ENCODE data around the gene RNF144A.

DNA sequence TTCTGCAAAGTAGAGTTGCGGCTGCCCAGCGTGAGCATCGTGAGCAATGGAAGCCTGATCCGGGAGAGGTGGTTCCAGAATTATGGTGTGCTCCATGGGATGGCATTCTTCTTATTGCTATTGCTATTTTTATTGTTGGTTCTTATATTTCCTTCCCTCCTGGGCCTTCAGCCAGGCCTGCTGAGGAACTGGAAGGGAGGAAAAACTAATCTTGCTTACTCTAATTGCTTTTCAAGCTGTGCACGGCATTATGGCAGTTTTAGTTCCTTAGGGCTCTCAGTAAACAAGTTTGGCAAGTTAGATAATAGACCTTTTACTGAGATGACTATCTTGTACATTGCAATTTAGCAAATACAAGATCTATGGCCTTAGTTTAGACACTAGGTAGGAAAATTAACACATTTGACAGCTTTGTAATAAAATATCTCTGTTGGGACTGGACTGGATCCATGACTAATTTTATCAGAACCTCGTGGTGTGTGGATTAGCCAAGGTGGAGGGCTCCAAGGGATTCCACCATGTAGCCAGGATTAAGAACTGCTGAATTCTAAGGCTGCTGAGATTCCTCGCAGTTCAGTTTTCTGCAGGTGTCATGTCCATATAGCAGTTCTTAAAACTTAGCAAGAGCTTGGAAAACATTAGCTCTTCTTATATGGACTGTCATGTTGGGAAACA is 33.6 kb upstream of the RNF144A start:
- TF ChIP-seq EZH2 (IDR thresholded peaks at IDR 0.05; ENCODE audit: borderline replicate concordance), result no peak
- TF ChIP-seq, protein P1, sequence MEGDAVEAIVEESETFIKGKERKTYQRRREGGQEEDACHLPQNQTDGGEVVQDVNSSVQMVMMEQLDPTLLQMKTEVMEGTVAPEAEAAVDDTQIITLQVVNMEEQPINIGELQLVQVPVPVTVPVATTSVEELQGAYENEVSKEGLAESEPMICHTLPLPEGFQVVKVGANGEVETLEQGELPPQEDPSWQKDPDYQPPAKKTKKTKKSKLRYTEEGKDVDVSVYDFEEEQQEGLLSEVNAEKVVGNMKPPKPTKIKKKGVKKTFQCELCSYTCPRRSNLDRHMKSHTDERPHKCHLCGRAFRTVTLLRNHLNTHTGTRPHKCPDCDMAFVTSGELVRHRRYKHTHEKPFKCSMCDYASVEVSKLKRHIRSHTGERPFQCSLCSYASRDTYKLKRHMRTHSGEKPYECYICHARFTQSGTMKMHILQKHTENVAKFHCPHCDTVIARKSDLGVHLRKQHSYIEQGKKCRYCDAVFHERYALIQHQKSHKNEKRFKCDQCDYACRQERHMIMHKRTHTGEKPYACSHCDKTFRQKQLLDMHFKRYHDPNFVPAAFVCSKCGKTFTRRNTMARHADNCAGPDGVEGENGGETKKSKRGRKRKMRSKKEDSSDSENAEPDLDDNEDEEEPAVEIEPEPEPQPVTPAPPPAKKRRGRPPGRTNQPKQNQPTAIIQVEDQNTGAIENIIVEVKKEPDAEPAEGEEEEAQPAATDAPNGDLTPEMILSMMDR (IDR thresholded peaks at IDR 0.05; ENCODE audit: poor library complexity), result no peak
